ENCODE data around the gene PCNX2.
"Not testable (repeated sequence)": the region's sequence is repeated elsewhere in the genome, so short reads cannot be mapped to it uniquely, and the experiment has no call there.

The PCNX2 gene

DNA sequence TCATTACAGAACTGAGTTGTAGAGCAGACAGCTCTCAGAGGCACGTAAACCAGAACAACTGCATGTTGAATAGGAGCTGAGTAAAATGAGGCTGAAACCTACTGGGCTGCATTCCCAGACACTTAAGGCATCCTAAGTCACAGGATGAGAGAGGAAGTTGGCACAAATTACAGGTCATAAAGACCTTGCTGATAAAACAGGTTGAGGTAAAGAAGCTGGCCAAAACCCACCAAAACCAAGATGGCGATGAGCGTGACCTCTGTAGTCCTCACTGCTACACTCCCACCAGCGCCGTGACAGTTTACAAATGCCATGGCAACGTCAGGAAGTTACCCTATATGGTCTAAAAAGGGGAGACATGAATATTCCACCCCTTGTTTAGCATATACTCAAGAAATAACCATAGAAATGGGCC lies 187.8 kb downstream of the PCNX2 start:
- DNase-seq (ENCODE audit: low read depth in 1 of 2, low spot score in 1 of 2), result not testable (repeated sequence)

DNA sequence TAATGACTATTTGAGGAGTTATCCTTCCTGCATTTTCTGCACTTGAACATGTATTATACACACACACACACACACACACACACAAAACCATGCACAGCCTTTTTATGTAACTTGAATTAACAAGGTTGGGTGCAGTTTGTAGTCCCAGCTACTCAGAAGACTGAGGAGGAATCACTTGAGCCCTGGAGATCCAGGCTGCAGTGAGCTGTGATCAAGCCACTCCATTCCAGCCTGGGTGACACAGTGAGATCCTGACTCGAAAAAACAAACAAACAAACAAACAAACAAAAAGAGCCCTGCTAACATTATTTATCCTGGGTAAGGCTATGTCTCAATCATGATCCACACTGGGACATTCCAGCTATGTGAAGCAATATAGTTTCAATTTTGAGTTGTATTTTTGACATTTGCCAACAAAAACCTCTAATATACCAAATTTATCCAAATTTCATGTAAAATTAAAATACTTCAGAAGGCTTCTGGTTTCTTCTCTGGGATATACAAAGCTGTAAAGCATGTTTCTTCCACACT lies 188.3 kb downstream of the PCNX2 start:
- no peak for DNase-seq (ENCODE audit: low read depth in 1 of 2, low spot score in 1 of 2)

DNA sequence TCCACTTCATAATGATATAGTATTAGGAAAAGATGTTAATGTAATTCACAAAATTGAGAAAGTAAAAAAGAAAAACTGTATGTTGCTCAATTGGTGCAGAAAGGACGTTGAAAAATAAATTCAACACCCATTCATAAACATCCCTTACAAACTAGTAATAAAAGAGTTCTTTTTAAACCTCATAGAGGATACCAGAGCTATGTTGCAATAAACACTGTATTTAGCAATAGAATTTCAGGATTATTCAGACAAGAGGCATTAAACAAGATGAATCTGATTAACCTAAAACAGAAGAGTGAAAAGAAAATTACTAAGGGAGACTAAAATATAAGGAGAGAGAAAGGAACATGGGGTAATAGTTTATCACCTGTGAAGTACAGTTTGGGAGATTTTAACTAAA lies 190.3 kb downstream of the PCNX2 start:
- DNase-seq (ENCODE audit: low read depth in 1 of 2, low spot score in 1 of 2), result no peak

DNA sequence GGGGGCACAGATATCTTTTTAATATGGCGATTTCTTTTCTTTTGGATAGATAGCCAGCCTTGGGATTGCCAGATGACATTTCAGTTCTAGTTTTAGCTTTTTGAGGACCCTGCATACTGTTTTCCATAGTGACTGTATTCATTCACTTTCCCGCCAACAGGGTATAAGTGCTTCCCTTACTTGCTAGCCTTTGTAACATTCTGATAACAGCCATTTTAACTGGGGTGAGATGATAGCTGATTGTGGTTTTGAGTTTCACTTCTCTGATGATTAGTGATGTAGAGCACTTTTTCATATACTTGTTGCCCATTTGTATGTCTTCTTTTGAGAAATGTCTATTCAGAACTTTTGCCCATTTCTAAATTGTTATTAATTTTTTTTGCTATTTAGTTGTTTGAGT lies 193.2 kb downstream of the PCNX2 start:
- no peak for DNase-seq (ENCODE audit: low read depth in 1 of 2, low spot score in 1 of 2)

DNA sequence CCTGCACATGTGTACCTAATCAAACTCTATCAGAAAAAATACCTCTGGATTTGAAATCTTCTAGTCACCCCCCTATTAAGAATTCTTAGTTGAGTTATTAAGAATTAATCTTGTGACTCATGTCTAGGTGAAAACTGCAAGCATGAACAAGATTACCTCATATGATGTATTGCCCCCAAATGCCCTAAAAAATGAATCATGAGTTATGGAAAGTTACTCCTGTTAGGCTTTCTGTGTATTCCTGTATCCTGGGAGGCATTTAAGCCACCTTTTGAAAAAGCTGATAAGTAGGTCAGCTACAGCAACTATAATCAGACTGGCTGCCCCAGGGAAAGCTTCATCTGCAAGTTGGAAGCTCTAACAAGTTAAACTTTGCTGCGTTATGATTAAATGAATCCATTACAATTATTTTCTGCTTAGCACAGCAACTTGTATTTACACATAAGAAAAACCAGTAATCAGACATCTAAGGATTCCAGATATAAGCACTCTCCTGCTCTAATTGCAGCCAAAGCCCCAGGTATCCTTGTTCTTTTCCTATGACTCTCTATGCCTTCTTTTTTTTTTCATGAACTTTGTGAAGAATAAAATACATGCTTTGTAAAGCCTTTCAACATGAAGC lies 197.5 kb downstream of the PCNX2 start:
- no peak for DNase-seq (ENCODE audit: low read depth in 1 of 2, low spot score in 1 of 2)

DNA sequence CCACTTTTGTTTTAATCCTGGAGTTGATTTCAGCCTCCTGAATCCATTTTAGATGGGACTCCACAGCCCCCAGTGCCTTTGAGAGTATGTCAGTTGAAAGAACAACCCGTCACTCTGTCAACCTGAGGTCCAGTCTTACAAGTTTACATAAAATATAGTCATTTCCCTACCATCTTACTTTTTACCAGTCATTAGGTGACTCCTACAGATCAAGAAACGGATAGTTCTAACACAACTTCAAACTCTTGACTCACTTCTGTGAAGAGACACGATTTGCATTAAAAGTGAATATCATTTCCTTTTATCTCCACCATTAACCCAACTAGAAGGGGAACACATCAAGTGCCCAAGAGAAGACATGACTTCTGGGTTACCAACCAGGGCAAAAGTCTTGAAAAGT lies 198.0 kb downstream of the PCNX2 start:
- DNase-seq (ENCODE audit: low read depth in 1 of 2, low spot score in 1 of 2), result no peak

DNA sequence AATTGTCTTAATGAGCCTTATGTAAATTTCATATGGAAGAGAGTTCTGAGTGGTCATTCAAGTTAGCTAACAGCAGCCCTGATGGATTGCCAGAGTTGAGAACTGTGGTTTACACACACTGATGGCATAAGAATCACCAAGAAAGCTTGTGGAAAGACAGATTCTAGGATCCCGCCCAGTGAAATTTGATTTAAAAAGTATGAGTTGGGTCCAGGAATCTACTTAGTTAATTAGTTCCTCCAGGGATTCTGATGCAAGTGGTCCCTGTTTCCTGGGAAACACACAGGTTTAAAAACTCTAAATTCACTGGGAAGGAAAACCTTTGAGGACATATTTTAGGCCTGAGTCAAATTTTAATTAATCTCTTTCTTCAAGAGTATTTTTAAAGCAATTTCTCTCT lies 200.8 kb downstream of the PCNX2 start:
- no peak for DNase-seq (ENCODE audit: low read depth in 1 of 2, low spot score in 1 of 2)

DNA sequence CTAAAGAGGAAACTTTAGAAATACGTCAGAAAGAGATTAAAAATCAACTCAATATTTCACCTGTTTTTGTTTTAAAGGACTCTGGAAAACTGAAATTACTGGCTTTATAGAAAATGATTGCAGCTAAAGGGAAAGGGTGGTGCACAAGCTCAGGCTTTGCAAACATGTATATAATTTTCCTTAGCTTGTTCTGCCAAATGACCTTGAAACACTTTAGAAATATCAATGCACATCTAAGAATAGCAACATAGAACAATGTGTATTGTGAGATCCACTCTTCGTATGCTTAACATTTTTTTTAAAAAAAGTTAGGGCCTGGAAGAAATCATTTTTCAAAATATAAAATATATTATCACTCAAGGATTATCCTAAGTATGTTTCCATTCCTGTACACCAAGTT lies 201.3 kb downstream of the PCNX2 start:
- DNase-seq (ENCODE audit: low read depth in 1 of 2, low spot score in 1 of 2), result no peak

DNA sequence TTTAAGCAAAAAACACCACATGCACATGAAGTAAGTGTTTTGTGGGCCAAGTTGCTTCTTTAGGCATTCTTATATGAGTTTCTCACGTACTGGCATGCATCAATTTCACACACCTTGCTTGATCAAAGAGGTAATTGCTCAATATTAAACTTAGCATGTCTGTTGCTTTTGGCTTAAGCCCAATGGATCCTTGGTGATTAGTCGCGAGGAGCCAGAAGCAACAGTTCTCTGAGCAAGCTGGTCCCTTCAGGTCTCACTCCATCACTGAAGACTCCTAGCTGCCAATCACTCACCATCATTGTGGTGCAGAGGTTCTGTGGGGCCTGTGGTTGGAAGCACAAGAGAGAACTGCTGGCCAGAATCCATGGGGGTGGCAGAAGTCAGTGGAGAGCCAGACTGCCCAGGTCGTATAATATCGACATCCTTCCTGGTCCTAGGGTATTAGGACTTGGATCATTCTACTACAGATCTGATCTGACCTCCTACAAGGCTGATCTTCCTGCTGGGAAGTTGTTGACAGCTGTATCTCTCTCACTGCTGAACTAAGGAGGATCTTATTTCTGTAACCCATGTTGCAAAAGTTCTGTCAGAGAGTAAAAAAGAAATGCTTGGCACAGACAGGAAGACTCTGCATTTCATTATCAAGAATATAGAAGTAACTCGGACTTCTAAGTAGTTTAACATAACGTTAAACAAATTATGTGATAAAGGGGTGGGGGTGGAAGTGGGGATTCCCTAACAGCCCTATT lies 204.6 kb downstream of the PCNX2 start:
- DNase-seq (ENCODE audit: low read depth in 1 of 2, low spot score in 1 of 2), result no peak

DNA sequence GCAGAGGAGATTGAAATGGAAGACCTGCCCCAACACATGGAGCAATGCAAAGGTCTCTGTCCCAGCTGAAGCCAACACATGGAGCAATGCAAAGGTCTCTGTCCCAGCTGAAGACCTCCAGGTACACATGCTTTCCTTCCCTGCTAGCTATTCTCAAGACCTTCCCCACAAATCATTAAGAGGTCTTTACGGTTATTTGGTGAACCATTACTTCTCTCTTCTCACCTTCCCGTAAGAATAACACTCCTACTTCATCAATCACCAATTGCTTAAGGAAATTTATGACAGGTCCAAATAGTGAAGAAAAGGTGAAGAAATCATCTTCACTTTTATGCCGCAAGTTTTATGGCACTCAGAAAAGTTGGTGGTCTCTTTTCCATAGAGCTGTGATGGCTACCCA lies 206.3 kb downstream of the PCNX2 start:
- no peak for DNase-seq (ENCODE audit: low read depth in 1 of 2, low spot score in 1 of 2)

DNA sequence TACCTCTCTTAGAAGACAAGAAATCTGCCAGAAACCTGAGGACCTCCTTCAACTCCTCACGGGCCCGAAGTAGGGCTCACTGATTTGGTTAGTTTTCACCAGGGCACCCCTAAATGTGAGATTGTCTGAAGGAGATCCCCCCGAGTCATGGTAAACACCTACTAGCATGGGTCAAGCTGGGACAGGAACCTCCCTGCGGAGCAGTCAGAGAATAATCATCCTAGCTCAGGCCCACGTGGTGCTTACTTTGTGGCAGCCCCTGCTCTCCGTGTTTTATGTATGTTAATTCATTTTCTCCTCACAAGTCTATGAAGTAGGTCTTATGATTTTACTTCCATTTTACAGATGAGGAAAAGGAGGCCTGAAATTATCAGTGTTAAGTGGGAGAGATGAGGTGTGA lies 206.9 kb downstream of the PCNX2 start:
- no peak for DNase-seq (ENCODE audit: low read depth in 1 of 2, low spot score in 1 of 2)

DNA sequence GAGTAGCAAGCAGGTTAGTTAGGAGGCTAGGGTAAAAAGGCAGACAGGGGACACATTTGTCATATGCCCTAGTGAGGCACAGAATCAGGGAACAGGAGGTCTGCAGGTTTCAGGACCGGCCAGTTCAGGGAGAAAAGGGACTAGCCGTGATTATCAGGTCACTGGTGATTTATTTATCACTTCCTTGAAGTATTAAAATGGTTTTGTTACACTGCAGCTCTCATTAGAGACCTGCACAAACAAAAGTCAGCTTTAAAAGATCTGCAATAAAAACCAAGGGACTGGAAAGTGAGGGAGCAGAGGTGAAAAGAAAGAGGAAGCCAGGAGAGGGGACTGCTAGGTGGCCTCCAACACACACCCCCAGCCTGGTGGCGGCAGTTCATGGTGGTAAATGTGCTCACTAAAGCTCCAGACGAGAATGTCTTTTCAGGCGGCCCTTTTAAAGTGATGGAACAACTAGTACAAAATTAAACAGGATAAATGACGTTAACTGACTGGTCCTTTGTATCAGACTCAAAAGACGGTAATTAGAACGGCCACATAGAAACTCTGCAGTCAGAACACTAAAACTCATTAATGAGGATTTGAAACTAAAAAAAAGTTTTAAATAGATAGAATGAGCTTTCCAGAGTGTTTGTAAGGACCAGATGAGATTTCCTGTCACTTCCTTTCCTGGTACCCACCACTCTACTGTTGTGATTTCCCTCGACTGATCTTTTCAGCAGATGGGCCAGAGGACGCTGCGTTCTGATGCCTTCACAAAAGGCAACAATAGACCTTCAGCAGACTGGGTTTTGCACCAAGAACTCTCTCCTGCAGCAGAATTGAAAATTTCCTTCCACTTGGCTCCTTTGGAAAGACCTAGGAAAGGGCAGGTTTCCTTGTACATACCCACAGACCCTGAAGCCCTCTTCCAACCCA lies 208.3 kb downstream of the PCNX2 start:
- no peak for DNase-seq (ENCODE audit: low read depth in 1 of 2, low spot score in 1 of 2)

DNA sequence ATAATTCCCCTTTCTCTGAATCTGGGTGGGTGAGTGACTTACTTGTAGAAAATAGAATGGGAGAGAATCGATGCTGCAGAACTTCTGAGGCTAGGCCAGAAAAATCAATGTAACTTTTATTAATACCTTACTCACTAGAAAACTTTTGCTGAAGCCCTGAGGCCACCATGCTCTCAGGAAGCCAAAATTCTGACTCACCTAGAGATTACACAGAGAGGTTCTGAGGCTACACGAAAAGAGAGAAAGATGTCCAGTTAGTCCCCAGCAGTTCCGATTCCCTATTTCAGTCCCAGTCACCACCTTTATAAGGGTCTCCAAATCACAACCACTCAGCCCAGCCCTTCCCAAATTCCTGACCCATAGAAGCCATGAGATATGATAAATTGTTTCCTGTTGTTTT lies 210.0 kb downstream of the PCNX2 start:
- no peak for DNase-seq (ENCODE audit: low read depth in 1 of 2, low spot score in 1 of 2)

DNA sequence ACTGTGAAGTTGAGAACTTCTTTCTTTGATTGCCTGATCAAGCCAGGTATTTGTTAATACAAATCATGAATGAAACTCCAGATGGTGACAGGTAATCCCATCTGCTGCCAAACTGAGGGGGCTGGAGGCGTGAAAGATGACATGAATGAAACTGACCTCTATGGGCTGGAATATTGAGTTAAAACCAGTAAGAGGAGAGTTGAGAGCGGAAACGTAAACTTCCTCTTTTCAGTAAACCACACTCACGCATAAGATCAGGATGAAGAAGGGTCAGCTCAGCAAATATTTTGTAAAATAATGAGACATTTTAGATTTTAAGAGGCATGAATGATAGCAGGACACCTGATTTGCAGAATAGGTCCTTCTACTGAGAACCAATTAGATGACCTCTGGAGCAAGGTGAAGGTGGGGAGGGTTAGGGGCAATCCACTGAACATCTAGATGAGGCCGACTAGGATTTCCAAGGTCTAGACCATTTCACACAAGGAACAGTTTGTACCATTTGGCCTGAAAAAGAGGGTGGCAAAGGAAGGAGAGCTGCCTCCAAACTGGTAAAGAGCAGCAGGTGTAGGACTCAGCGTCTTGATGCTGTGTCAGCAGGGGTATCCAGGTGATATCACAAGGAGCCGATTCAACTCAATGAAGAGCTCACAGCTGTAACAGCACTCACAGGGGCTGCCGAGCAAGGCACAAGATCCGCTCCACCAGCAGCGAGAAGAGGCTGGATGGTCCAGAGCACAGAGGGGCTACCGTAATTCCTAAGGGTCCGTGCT lies 212.6 kb downstream of the PCNX2 start:
- no peak for DNase-seq (ENCODE audit: low read depth in 1 of 2, low spot score in 1 of 2)

DNA sequence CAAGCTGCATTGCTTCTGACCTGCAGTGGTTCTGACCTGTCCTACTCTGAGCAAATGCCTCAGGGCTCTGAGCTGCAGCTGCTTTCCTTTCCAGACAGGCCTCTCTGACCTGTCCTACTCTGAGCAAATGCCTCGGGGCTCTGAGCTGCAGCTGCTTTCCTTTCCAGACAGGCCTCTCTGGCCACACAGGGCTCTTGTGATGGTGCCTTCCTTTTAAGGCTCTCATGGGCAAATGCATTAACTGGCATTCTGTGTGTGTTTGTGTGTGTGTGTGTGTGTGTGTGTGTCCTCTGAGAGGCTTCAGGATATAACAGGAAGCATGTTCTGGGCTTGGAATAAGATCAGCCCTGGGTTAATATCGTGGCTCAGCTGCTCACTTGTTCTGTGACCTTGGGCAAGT lies 213.8 kb downstream of the PCNX2 start:
- DNase-seq (ENCODE audit: low read depth in 1 of 2, low spot score in 1 of 2), result no peak

DNA sequence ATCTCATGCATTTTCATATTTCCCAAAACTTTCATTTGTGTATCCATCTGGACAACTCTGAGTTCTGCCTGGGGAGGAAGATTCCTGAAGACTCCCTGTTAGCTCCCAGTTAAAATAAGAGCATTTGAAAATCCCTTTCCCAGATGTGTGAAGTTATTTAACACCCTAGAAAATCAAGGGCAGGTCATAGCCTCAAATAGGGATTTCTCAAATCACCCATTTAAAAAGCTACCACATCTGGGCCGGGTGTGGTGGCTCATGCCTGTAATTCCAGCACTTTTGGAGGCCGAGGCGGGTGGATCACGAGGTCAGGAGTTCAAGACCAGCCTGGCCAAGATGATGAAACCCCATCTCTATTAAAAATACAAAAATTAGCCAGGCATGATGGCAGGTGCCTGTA lies 214.7 kb downstream of the PCNX2 start:
- not testable (repeated sequence) for DNase-seq (ENCODE audit: low read depth in 1 of 2, low spot score in 1 of 2)

DNA sequence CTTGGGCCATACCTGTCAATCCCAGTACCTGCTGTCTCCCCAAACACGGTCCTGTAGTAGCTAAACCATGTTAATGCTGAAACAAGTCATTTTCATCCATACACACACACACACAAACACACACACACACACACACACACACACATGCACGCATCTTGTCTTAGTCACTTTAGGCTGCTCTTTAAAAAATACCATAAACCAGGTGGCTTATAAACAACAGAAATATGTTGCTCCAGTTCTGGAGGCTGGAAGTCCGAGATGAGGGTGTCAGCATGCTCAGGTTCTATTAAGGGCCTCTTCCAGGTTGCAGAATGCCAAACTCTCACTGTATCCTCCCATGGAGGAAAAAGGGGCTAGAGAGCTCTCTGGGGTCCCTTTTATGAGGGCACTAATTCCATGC lies 215.2 kb downstream of the PCNX2 start:
- no peak for DNase-seq (ENCODE audit: low read depth in 1 of 2, low spot score in 1 of 2)

DNA sequence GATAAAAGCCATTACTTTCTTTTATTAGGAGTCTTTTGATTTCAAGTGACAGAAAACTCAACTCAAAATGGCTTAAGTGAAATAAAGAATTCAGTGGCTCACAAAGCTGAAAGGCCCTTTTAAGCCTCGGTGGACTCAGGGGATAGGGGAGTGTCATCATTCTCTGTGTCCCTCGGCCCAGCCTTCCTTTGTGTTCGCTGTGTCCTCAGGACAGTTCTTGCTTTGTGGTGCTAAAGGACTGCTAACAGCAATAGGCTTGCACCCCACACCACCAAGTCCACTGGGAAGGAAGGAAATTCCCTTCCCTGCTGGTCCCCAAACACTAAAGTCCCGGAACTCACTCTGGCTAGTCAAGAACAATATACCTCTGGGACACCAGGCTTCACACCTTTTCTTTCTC lies 216.0 kb downstream of the PCNX2 start:
- DNase-seq (ENCODE audit: low read depth in 1 of 2, low spot score in 1 of 2), result no peak

DNA sequence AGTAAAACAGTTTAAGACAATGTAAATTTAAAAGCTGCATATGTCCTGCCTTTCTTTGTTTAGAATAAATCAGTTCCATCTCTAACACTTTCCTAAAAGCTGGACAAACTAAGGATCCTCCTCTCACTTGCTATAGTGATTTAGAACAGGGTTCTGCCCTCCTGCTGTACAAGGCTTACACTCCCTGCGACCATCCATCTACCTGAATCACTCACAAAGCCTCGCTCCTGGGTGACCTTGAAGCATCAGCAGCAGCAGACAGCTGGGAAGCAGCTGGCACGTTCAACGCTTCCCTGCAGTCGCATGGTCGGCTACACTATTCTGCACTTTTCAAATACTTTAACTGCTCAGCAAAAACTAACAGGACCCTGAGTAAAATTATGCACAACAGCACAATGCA lies 217.1 kb downstream of the PCNX2 start:
- no peak for DNase-seq (ENCODE audit: low read depth in 1 of 2, low spot score in 1 of 2)

DNA sequence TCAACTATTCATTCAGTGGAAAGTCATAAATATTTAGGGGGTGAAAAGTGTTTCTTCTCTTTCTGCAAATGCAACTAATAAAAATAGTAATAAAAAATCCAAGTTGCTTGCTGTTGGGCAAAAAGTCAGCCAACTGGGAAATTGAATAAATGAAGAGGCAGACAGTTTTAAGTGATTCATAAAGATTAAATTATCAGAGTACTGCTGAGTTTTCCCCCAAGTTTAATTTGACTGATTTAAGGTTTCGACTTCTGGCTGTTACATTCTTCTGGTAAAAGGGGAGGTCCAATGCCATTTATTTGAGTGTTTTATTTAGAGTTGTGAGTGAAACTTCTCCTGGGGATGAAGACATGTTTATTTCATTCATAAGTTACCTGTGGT lies 219.6 kb downstream of the PCNX2 start:
- DNase-seq (ENCODE audit: low read depth in 1 of 2, low spot score in 1 of 2), result no peak

DNA sequence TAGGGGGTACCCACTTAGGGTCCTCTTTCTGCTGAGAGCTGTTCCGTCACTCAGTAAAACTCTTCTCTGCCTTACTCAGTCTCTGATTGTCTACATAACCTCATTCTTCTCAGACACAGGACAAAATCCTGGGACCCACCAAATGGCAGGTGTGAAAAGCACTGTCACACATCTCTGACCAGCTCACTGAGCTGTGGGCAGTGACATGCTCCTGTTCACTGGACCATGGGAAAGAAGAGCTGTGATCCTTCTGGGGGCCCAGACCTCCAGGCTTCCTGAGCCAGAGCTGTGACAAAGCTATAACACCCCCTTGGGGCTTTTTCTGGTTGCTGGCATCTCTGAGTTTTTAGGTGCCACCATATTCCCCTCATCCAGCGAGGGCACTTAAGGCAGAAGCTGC lies 229.4 kb downstream of the PCNX2 start:
- DNase-seq (ENCODE audit: low read depth in 1 of 2, low spot score in 1 of 2), result no peak
